Right kidney (tissue), 1 donor: Measurements from ENCODE around the gene CHRNA1.

Experiments used
- DNase-seq: peaks from one replicate; pipeline ENCODE4 v3.0.0-alpha.2; 2016

Gene CHRNA1

GRCh38 chr2:174784316-174784715, 20.0 kb upstream of the CHRNA1 start:
- no peak for DNase-seq

DNA sequence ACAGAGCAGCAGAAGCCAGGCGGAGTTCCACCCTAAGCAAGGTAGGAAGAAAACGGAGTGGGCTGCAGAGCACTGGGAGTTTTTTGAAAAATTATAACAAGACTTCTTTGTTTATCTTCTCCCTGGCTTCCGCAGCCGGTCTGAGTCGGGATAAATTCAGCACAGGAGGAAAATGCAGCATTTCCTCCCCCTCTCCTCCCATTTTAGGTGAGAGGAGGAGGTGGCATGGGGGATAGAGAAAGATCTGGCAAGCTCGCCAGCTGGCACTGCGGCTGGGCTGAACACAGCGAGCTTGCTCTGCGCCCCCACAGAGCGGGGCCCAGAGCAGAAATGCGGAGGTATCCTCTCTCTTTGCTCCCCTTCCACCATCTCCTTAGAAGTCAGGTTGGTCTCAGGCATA, 17.7 kb upstream of the CHRNA1 start:
- DNase-seq: no peak

DNA sequence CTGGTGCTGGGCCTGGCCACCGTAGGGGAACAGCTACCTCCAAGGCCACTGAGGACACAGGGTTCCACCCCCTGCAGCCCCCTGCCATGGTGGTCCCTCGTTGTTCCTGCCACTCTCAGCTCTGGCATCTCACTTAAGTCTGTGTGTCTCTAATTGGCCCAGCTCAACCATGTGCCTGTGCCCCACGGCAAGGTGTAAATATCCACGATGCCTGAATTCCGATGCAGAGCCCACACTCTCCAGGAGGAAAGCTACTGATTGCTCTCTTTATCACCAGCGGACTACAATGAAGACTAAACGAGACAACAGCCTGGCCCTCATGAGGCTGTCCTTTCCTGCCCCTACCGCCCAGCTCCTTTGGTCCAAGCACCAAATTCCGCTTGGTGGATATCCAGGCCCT, 17.0 kb upstream of the CHRNA1 start:
- DNase-seq: no peak

- DNase-seq: no peak
Observed at GRCh38 chr2:174780856-174781255, 16.6 kb upstream of the CHRNA1 start.

DNA sequence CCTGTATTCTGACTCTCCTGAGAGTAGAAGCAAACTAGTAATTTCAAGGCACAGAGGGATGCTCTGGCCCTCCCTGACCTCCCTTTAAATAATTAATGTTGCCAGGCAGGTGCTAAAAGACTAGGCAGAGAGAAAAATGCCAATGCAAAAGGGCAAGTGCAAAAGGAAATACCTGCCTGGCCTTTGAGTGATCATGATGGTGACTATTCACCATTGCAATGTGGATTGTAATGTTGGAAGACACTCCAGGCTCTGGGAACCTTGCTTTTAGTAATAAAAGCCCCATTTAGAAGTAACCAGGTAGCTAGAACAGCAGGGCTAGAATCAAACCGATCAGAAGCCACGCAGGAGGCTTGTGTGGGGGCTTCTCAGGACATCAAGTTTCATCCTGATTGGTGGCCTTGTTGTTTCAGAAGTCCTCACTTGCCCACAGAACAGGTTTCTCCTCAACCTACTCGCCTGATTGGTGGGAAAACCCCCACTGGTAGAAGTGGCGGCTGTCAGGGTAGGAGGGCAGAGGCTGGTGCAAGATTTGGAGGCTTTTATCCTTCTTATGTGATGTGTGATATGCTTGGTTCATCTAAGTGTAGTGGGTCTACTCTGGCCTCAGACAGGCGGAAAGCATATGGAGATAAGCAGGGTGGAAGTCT, 16.0 kb upstream of the CHRNA1 start:
- no peak for DNase-seq

GRCh38 chr2:174779361-174779928, 15.2 kb upstream of the CHRNA1 start:
- no peak for DNase-seq

DNA sequence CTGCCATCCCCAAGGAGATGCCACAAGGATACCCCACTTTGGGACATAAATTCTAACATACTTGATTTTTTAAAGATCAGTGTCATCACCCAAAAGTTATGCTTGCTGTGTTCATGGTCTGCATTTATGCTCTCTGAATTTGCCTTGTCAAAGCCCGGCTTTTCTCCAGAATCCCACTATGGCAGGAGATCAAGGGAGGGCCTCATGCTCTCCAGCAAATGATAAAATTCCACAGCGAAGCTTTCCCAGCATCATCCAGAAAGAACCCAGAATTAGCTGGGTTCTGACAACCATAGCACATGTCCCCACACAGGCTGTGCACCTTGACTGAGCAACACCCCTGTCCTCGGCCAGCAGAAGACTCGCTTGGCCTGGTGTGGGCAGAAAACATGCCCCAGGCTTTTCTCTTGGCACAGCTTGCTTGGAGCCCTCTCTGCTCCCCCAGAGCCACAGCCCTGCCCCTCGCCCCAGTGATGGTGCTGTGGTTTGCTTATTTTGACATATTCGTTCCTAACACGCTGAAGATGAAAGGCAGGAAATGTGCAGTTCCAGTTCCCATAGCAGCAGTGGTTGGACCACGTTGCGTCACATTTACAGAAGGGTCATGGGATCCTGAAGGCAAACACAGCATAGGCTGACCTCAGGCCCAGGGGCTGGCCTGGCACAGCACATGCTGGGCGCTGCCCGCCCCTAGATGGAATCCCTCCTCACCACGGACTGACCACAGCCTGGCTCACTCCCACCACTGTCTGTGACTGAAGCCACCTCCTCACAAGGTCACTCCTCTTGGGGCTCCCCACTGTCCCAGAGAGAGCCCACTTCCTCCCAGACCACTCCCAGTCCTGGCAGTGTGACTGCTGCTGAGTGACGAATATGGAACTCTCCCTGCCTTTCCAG, 14.1 kb upstream of the CHRNA1 start:
- DNase-seq: no peak

DNA sequence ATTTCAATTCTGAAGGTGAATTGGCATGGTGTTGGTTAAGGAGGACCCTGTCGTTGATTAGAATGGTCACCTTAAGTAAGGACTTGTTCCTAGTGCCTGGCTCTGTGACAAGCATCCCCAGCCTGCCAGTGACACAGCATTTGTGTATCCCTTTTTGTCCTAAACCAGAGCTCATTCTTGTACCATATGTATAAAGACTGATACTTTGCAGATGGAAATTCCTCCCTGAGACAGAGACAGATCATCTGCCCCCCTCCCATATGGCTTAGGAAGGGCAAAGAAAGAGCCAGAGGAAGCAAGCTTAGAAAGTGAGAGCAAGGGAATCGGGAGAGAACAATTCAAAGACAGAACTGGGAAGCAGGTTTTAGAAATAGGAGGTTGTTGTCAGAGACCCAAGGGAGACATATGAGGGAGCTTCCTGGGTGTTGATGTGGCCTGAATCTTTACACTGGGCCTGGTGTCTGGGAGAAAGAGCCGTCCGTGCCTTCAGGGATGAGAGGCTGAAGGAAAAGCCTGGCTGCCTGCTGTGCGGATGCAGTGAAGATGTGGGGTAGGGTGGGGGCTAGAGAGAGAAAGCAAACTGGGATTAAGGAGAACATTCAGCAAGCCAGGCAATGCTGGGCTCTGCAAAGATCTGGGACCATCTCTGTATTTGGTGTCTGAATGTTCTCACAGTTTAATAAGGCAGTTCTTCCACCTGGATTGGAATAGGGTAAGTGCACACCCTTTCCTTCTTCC, 13.2 kb upstream of the CHRNA1 start:
- no peak for DNase-seq

DNA sequence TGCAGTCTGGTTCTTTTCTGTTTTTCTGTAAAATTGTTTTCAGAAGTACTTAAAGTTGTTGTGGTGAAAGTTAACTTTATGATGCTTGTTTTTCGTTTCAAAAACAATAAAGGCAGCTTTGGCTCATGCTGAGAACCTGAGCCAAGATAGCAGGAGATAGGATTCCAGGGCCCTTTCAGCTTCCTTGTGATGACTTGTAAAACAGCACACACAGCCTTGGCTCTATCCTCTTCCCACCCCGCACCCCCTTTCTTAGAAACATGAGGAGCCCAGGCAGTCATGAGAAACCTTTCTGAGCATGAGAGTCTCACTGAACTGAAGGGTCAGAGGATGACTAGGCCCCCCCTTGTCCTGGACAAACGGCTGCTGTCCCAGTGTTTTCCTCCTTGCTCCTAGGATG, 12.4 kb upstream of the CHRNA1 start:
- DNase-seq: no peak

DNA sequence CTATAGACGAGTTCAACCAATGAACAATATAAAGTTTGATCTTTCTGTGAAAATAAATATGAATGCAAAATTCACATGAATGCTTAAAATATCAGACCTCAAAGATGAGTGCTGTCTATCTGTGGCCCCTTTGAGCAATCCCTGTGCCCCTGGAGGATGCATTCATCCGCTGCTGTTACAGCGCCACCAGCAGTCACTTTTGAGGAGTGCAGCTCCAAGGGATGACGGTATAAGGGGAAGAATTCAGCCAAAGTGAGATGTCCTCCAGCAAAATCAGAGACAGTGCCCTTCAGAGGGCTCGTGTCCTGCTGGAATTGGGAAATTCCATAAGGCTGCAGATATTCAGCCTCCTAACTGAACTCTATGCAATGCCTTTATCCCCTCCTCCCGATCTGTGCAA, 12.0 kb upstream of the CHRNA1 start:
- no peak for DNase-seq

- DNase-seq: no peak
Observed at GRCh38 chr2:174775571-174775980, 11.3 kb upstream of the CHRNA1 start.

GRCh38 chr2:174774886-174775285, 10.6 kb upstream of the CHRNA1 start:
- DNase-seq: no peak

DNA sequence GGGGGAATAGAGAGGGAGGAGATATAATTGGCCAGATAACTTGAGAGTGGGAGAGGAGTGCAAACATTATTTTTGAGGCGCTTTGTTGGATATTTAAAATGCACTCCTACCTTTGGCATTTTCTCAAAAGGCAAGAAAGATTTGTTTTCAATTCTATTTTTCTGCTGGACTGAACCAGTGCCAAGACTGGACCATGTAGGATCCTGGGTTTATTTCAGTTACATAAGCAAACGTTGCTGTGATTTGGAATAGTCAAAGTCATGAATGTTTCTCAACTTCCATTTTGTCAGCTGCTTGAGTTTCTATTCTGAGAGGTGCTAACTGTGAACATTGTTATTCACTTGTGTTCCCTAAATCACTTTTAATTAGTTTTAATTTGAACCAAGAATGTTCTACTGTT, 8.9 kb upstream of the CHRNA1 start:
- no peak for DNase-seq

DNA sequence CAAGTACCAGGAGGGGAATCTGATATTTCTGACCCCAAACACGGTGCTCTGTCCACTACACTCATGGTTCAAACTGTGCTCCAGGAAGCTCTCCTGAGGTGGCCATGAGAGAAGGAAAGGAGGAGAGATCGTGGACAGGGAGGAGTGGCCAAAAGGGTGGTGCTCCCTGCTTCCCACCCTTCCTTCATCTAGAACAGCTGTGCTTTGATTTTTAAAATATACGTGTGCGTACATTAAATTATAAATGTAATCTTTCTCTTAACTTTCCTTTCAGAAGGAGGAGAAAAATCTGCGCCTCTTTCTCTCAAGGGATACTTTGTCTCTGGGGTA, 8.2 kb upstream of the CHRNA1 start:
- DNase-seq: no peak

DNA sequence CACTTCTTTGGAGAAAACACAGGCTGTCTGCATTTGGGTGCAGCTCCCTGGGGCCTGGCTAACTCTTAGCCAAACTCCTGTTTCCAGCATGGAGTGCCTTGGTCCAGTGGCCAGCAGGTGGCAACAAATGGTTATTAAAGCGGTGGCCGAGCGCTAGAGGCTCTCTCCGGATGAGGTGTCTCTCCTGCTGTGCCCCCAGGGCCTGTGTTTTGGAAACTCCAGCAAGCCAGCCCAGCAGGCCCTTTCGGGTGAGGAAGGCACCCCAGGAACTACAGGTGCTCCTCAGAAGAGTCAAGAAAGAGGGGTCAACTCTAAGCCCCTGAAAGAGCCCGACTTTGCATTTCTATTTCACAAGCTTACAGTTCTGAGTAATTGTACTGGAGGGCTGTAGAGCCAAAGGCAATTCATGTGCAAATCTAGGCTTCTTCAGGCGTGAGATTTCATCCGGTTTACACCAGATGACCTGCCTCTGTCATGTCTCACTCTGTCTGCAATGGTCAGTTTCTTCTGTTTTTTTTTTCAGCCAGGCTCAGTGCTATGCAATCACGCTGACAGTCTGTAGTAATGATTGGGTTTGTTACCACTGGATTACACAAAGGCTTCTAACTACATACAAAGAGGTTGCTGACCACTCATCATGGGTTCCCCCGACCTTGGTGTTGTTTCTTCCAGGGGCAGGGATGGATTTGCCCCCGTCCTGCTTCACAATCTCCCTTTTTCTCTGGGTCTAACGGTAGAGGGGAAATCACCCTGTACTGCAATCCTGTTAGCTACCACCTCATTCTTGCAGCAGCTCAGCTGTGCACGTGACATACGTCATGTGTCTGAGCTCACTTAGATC, 7.6 kb upstream of the CHRNA1 start:
- DNase-seq: peak; percentile 85

DNA sequence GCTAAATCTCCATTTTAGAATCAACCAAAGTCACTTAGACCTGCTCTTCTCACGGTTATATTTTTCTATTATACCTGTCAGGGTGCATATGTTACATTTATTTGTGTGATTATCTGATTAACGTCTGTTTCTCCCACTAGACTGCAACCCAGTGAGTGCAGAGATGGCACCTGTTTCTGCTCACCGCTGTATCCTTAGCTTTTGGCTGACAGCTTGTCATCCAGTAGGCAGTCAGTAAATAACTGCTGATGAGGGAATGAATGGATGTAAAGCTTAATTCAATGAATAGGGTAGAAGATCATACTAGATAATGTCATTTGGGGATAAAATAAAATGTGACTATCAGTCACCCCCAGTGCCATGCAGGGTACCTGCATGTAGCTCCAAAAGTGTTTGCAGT, 6.9 kb upstream of the CHRNA1 start:
- DNase-seq: no peak

DNA sequence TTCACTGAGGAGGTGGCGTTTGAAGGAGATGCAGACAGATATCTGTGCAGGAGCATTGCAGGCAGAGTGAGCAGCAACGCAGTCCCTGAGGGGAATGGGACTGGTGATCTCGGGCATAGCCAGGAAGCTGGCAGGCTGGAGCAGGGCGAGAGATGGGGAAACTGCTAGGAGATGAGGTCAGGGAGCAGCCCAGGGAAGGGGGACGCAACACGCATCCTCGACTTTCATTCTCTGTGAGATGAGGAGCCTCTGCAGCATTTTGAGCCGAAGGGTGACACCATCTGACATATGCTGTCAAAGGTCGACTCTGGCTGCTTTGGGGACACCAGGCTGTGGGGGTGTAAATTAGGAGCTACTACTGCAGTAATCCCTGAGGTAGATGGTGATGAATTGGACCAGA, 4.3 kb upstream of the CHRNA1 start:
- no peak for DNase-seq

- no peak for DNase-seq
Observed at GRCh38 chr2:174766271-174766670, 2.0 kb upstream of the CHRNA1 start.

DNA sequence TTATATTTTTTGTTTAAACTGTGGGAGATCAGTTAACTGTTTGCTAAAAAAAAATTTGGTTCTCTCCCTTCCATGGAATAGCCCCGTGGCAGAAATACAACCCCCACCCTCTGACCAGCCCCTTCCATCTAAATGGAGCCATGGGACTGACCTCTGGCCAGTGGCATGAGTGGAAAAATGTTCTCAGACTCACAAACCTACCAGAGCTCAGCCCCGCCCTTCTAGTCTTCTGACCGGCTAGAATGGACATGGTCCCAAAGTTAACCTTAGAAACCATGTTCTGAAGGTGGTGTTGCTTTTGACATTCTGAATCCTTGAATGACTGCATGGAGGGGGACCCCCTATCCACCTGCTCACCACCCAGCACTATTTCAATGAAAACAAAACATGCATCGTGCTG, 1.3 kb upstream of the CHRNA1 start:
- no peak for DNase-seq

DNA sequence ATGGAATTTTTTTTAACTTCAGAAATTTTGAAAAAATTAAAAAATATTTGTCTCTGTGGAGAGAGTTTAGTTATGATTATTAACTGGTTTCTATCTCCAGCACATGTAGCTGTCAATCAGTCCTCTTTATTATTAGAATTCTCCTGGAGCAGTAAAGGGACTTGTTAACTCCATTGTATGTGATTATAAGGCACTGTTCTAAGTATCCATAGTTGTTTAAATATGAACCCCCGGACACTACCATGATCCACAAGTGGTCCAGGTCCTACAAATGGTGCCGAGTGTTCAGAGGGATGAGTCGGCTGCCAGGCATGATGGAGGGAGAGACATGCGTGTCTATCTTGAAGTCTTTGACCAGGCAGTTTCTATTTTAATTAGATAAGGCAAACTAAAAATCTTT, 492 bp downstream of the CHRNA1 start:
- DNase-seq: no peak

GRCh38 chr2:174762464-174762863, 1.8 kb downstream of the CHRNA1 start:
- no peak for DNase-seq

- DNase-seq: no peak
Observed at GRCh38 chr2:174761837-174762236, 2.4 kb downstream of the CHRNA1 start.
